Astrocyte (in vitro differentiated cells and primary cell): ENCODE data around the gene NT5DC3. TPM values are rescaled to one million over a fixed set of nuclear protein-coding genes. Genes with fewer than 3 reads are reported as not detected.

ENCODE experiments used
- DNase-seq: peaks from one replicate; pipeline ENCODE4 v3.0.0-alpha.2; 2010; ENCODE audit warnings: low read depth
- FAIRE-seq: peaks from 2 replicates; lab custom pipeline; 2011; peaks lifted over from hg19 to GRCh38; lab: Jason Lieb, UNC
- H2AFZ ChIP-seq: 2 replicates; pipeline ENCODE4 v1.6.0; 2012; ENCODE audit warnings: low read depth, low read length, inconsistent platforms
- H3K27ac ChIP-seq: 2 replicates; pipeline ENCODE4 v1.5.1; 2011; ENCODE audit warnings: low read depth, low read length, inconsistent platforms
- H3K27me3 ChIP-seq: 2 replicates; pipeline ENCODE4 v1.6.0; 2011; ENCODE audit warnings: low read length, inconsistent platforms; ENCODE audit not compliant: insufficient read depth
- H3K36me3 ChIP-seq: 2 replicates; pipeline ENCODE4 v1.5.1; 2011; ENCODE audit warnings: low read length, inconsistent platforms; ENCODE audit not compliant: insufficient read depth
- H3K4me1 ChIP-seq: 2 replicates; pipeline ENCODE4 v1.5.1; 2011; ENCODE audit warnings: low read length, inconsistent platforms; ENCODE audit not compliant: insufficient read depth
- H3K4me2 ChIP-seq: 2 replicates; pipeline ENCODE4 v1.6.0; 2012; ENCODE audit warnings: low read length, inconsistent platforms
- H3K4me3 ChIP-seq: 2 replicates; pipeline ENCODE4 v1.5.1; 2011; ENCODE audit warnings: low read depth, mild to moderate bottlenecking, low read length, inconsistent platforms; ENCODE audit not compliant: insufficient read depth
- H3K79me2 ChIP-seq: 2 replicates; pipeline ENCODE4 v1.6.0; 2012; ENCODE audit warnings: mild to moderate bottlenecking, low read length, inconsistent platforms; ENCODE audit not compliant: insufficient read depth
- H3K9ac ChIP-seq: 2 replicates; pipeline ENCODE4 v1.6.0; 2012; ENCODE audit warnings: mild to moderate bottlenecking, low read length, inconsistent platforms
- H3K9me3 ChIP-seq: 2 replicates; pipeline ENCODE4 v1.5.1; 2012; ENCODE audit warnings: low read depth, mild to moderate bottlenecking, low read length, inconsistent platforms; ENCODE audit not compliant: insufficient read depth
- H4K20me1 ChIP-seq: 2 replicates; pipeline ENCODE4 v1.6.0; 2012; ENCODE audit warnings: low read length, inconsistent platforms; ENCODE audit not compliant: insufficient read depth
- H3K27ac Mint-ChIP-seq: one replicate; pipeline ENCODE4 v1.8.0; 2021; ENCODE audit warnings: mild to moderate bottlenecking, mixed read lengths; ENCODE audit not compliant: unreplicated experiment
- H3K27me3 Mint-ChIP-seq: one replicate; pipeline ENCODE4 v1.8.0; 2021; ENCODE audit warnings: low read depth, mixed read lengths; ENCODE audit not compliant: unreplicated experiment
- H3K36me3 Mint-ChIP-seq: one replicate; pipeline ENCODE4 v1.8.0; 2021; ENCODE audit warnings: low read depth, mixed read lengths; ENCODE audit not compliant: unreplicated experiment
- H3K4me1 Mint-ChIP-seq: one replicate; pipeline ENCODE4 v1.8.0; 2021; ENCODE audit warnings: low read depth, mixed read lengths; ENCODE audit not compliant: unreplicated experiment
- H3K4me3 Mint-ChIP-seq: one replicate; pipeline ENCODE4 v1.8.0; 2021; ENCODE audit warnings: mild to moderate bottlenecking, moderate library complexity, mixed read lengths; ENCODE audit not compliant: unreplicated experiment
- H3K9me3 Mint-ChIP-seq: one replicate; pipeline ENCODE4 v1.8.0; 2021; ENCODE audit warnings: mild to moderate bottlenecking, mixed read lengths; ENCODE audit not compliant: unreplicated experiment
- EZH2 ChIP-seq: IDR thresholded peaks from 2 replicates; pipeline ENCODE4 v1.6.1; 2012; ENCODE audit warnings: mild to moderate bottlenecking, low read length, inconsistent platforms; ENCODE audit not compliant: insufficient read depth
- total RNA-seq: library from RNA; stranded (reverse); gene quantifications from 2 replicates; pipeline ENCODE4 v1.2.1, GENCODE V29; 2021
- TF ChIP-seq, protein P1 (sequence below): IDR thresholded peaks from 2 replicates; pipeline ENCODE4 v1.5.1; 2011; ENCODE audit warnings: low read depth, mild to moderate bottlenecking, inconsistent platforms, low read length, moderate library complexity; ENCODE audit not compliant: insufficient read depth

Gene NT5DC3
- total RNA-seq, 1 donor from 2014 or later = 13.6 TPM

DNA sequence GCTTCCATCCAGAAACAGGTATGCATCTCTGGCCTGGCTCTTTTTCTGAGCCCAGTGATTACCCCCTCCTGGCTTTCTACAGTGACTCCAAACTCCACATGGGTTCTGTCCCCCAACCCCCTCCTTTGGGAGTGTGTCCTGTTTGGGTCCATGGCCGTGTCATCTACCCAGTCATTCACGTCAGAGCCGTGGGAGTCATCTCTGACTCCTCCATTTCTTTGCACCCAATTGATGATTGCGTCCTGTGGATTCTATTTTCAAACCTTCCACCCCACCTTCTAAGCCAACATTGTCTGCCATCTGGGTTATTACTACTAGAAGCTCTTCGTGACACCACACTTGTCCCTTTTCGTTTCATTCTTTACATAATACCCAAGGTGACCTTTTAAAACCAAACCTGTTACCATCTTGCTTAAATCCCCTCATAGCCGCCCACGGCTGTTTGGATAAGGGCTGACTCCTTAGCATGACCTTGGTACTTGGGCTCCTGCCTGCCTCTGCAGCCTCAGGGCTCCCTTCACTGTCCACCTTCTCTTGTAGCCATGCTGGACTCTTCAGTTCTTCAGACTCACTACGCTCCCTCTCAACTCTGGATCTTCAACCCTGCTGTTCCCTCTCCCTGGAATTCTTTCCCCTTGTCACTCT lies 38.1 kb upstream of the NT5DC3 start:
- no peak overlapping the region for H3K27ac Mint-ChIP-seq
- H3K4me1 ChIP-seq = peaks cover 8% of the 10 kb centered on the region
- no peak overlapping the region for H3K9ac ChIP-seq
- no peaks in the 10 kb centered on the region for H3K9me3 ChIP-seq
- H3K79me2 ChIP-seq = no peaks in the 10 kb centered on the region
- H3K4me2 ChIP-seq = no peak overlapping the region
- no peaks in the 10 kb centered on the region for H3K36me3 Mint-ChIP-seq
- H4K20me1 ChIP-seq = no peaks in the 10 kb centered on the region
- DNase-seq = no peak
- H3K4me1 Mint-ChIP-seq = peaks cover 14% of the 10 kb centered on the region
- no peak overlapping the region for H3K27ac ChIP-seq
- no peaks in the 10 kb centered on the region for H3K9me3 Mint-ChIP-seq
- no peaks in the 10 kb centered on the region for H3K36me3 ChIP-seq
- no peaks in the 10 kb centered on the region for H3K27me3 ChIP-seq
- no peak for TF ChIP-seq EZH2
- TF ChIP-seq, protein P1, sequence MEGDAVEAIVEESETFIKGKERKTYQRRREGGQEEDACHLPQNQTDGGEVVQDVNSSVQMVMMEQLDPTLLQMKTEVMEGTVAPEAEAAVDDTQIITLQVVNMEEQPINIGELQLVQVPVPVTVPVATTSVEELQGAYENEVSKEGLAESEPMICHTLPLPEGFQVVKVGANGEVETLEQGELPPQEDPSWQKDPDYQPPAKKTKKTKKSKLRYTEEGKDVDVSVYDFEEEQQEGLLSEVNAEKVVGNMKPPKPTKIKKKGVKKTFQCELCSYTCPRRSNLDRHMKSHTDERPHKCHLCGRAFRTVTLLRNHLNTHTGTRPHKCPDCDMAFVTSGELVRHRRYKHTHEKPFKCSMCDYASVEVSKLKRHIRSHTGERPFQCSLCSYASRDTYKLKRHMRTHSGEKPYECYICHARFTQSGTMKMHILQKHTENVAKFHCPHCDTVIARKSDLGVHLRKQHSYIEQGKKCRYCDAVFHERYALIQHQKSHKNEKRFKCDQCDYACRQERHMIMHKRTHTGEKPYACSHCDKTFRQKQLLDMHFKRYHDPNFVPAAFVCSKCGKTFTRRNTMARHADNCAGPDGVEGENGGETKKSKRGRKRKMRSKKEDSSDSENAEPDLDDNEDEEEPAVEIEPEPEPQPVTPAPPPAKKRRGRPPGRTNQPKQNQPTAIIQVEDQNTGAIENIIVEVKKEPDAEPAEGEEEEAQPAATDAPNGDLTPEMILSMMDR = no peak
- H2AFZ ChIP-seq = no peak overlapping the region
- FAIRE-seq = no peak
- H3K4me3 Mint-ChIP-seq = no peak overlapping the region
- peaks cover 5% of the 10 kb centered on the region for H3K27me3 Mint-ChIP-seq
- no peak overlapping the region for H3K4me3 ChIP-seq

- Mint-ChIP-seq H3K27ac (no peak overlapping the region), H3K27me3 (peaks cover 5% of the 10 kb centered on the region), H3K4me3 (no peak overlapping the region), H3K4me1 (peaks cover 14% of the 10 kb centered on the region), H3K36me3 (no peaks in the 10 kb centered on the region), H3K9me3 (no peaks in the 10 kb centered on the region)
- TF ChIP-seq EZH2 = no peak
- TF ChIP-seq, protein P1 = peak; percentile 76
- DNase-seq (peak; percentile 31), FAIRE-seq (peak; percentile 29)
- H3K9ac ChIP-seq = no peak overlapping the region
- H3K4me1 ChIP-seq = peaks cover 8% of the 10 kb centered on the region
- H3K27ac ChIP-seq = no peak overlapping the region
- H3K9me3 ChIP-seq = no peaks in the 10 kb centered on the region
- H3K79me2 ChIP-seq = no peaks in the 10 kb centered on the region
- no peak overlapping the region for H3K4me3 ChIP-seq
- H3K27me3 ChIP-seq = no peaks in the 10 kb centered on the region
- H3K36me3 ChIP-seq = no peaks in the 10 kb centered on the region
- H2AFZ ChIP-seq = no peak overlapping the region
- no peaks in the 10 kb centered on the region for H4K20me1 ChIP-seq
- no peak overlapping the region for H3K4me2 ChIP-seq
These were observed 37.0 kb upstream of the NT5DC3 start for GRCh38 chr12:103877934-103878510.

DNA sequence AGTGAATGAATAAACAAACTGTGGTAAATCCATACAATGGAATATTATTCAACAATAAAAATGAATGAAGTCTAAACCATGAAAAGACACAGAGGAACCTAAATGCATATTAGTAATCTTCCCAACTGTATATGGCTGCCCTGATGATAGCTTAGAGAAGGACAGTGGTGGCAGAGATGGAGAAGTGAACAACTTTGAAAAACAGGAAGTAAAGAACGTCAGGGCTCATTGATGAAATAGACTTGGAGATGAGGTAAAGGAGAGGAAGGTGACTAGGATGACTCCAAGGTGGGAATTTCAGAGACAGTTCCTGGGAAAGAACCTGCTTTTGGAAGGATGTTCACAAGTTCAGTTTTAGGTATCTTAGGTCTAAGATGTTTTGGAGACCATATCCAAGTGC lies 36.3 kb upstream of the NT5DC3 start:
- Mint-ChIP-seq H3K36me3 (no peaks in the 10 kb centered on the region), H3K27ac (no peak overlapping the region), H3K4me1 (peaks cover 14% of the 10 kb centered on the region), H3K4me3 (no peak overlapping the region), H3K9me3 (no peaks in the 10 kb centered on the region), H3K27me3 (peaks cover 5% of the 10 kb centered on the region)
- DNase-seq (no peak), FAIRE-seq (no peak)
- no peaks in the 10 kb centered on the region for H4K20me1 ChIP-seq
- no peak overlapping the region for H2AFZ ChIP-seq
- H3K9me3 ChIP-seq = no peaks in the 10 kb centered on the region
- H3K9ac ChIP-seq = no peak overlapping the region
- H3K4me2 ChIP-seq = no peak overlapping the region
- no peak overlapping the region for H3K4me3 ChIP-seq
- no peak for TF ChIP-seq EZH2
- TF ChIP-seq, protein P1 = no peak
- H3K36me3 ChIP-seq = no peaks in the 10 kb centered on the region
- H3K4me1 ChIP-seq = peaks cover 8% of the 10 kb centered on the region
- H3K27me3 ChIP-seq = no peaks in the 10 kb centered on the region
- H3K27ac ChIP-seq = no peak overlapping the region
- no peaks in the 10 kb centered on the region for H3K79me2 ChIP-seq
